ENCODE data around the gene FBXO31.

FBXO31 gene

GRCh38 chr16:87367529-87367928 is 16.0 kb downstream of the FBXO31 start:
- ATAC-seq (ENCODE audit: insufficient read depth, low read depth) (no peak), DNase-seq (no peak)
- H3K79me2 ChIP-seq (ENCODE audit: insufficient read depth, low read length): peaks cover 93% of the 10 kb centered on the region
- H4K20me1 ChIP-seq (ENCODE audit: insufficient read depth, low read length): peaks cover 70% of the 10 kb centered on the region
- H2AFZ ChIP-seq (ENCODE audit: low read depth, low read length): no peak overlapping the region
- peaks cover 33% of the 10 kb centered on the region for H3K36me3 ChIP-seq (ENCODE audit: insufficient read depth, low read length)
- no peak overlapping the region for H3K4me2 ChIP-seq (ENCODE audit: insufficient read depth, low read length)
- H3K9me3 ChIP-seq (ENCODE audit: insufficient read depth, low read length, severe bottlenecking): no peaks in the 10 kb centered on the region
- TF ChIP-seq EZH2 (IDR thresholded peaks at IDR 0.05; ENCODE audit: borderline replicate concordance, low read depth, low read length, severe bottlenecking) (no peak), CTCF (IDR thresholded peaks at IDR 0.05; ENCODE audit: borderline replicate concordance, extremely low read depth, low read length, poor library complexity, severe bottlenecking) (no peak)
- no peaks in the 10 kb centered on the region for H3K27me3 ChIP-seq (ENCODE audit: insufficient read depth, low read length, poor library complexity)
- no peak overlapping the region for H3K4me3 ChIP-seq (ENCODE audit: low read depth in 1 of 2, low read length in 2 of 2)
- H3K9ac ChIP-seq (ENCODE audit: low read depth, low read length): no peak overlapping the region
- no peaks in the 10 kb centered on the region for H3K4me1 ChIP-seq (ENCODE audit: insufficient read depth, low read length)
- no peak overlapping the region for H3K27ac ChIP-seq (ENCODE audit: low read length)

- TF ChIP-seq EZH2 (IDR thresholded peaks at IDR 0.05; ENCODE audit: borderline replicate concordance, low read depth, low read length, severe bottlenecking): no peak
- TF ChIP-seq CTCF (IDR thresholded peaks at IDR 0.05; ENCODE audit: borderline replicate concordance, extremely low read depth, low read length, poor library complexity, severe bottlenecking): no peak
These were observed 16.6 kb downstream of the FBXO31 start for GRCh38 chr16:87366930-87367329.

GRCh38 chr16:87366288-87366687 is 17.3 kb downstream of the FBXO31 start:
- no peak for TF ChIP-seq CTCF (IDR thresholded peaks at IDR 0.05; ENCODE audit: borderline replicate concordance, extremely low read depth, low read length, poor library complexity, severe bottlenecking)
- no peak for TF ChIP-seq EZH2 (IDR thresholded peaks at IDR 0.05; ENCODE audit: borderline replicate concordance, low read depth, low read length, severe bottlenecking)
- no peaks in the 10 kb centered on the region for H3K9me3 ChIP-seq (ENCODE audit: insufficient read depth, low read length, severe bottlenecking)
- no peak overlapping the region for H3K27ac ChIP-seq (ENCODE audit: low read length)
- no peaks in the 10 kb centered on the region for H3K27me3 ChIP-seq (ENCODE audit: insufficient read depth, low read length, poor library complexity)
- H3K4me2 ChIP-seq (ENCODE audit: insufficient read depth, low read length): no peak overlapping the region
- H3K9ac ChIP-seq (ENCODE audit: low read depth, low read length): no peak overlapping the region
- H3K4me3 ChIP-seq (ENCODE audit: low read depth in 1 of 2, low read length in 2 of 2): no peak overlapping the region
- no peak overlapping the region for H2AFZ ChIP-seq (ENCODE audit: low read depth, low read length)
- peaks cover 61% of the 10 kb centered on the region for H4K20me1 ChIP-seq (ENCODE audit: insufficient read depth, low read length)
- H3K4me1 ChIP-seq (ENCODE audit: insufficient read depth, low read length): no peaks in the 10 kb centered on the region
- DNase-seq (no peak), ATAC-seq (ENCODE audit: insufficient read depth, low read depth) (no peak)
- H3K79me2 ChIP-seq (ENCODE audit: insufficient read depth, low read length): peaks cover 92% of the 10 kb centered on the region
- H3K36me3 ChIP-seq (ENCODE audit: insufficient read depth, low read length): peaks cover 37% of the 10 kb centered on the region

More at GRCh38 chr16:87366930-87367329, 16.6 kb downstream of the FBXO31 start:
- Histone ChIP-seq H3K4me2 (ENCODE audit: insufficient read depth, low read length) (no peak overlapping the region), H3K27ac (ENCODE audit: low read length) (no peak overlapping the region), H3K9ac (ENCODE audit: low read depth, low read length) (no peak overlapping the region), H4K20me1 (ENCODE audit: insufficient read depth, low read length) (peaks cover 64% of the 10 kb centered on the region), H3K4me3 (ENCODE audit: low read depth in 1 of 2, low read length in 2 of 2) (no peak overlapping the region), H2AFZ (ENCODE audit: low read depth, low read length) (no peak overlapping the region), H3K79me2 (ENCODE audit: insufficient read depth, low read length) (peaks cover 92% of the 10 kb centered on the region), H3K4me1 (ENCODE audit: insufficient read depth, low read length) (no peaks in the 10 kb centered on the region), H3K9me3 (ENCODE audit: insufficient read depth, low read length, severe bottlenecking) (no peaks in the 10 kb centered on the region), H3K36me3 (ENCODE audit: insufficient read depth, low read length) (peaks cover 32% of the 10 kb centered on the region), H3K27me3 (ENCODE audit: insufficient read depth, low read length, poor library complexity) (no peaks in the 10 kb centered on the region)
- ATAC-seq (ENCODE audit: insufficient read depth, low read depth) (no peak), DNase-seq (no peak)
